SJCRH30 (cell line): ENCODE measurements around the gene GRM2. TPM values are rescaled to one million over a fixed set of nuclear protein-coding genes. Genes with fewer than 3 reads are reported as not detected.
"Not testable (repeated sequence)": the region's sequence is repeated elsewhere in the genome, so short reads cannot be mapped to it uniquely, and the experiment has no call there.

Source experiments
- DNase-seq, 2 experiments: peaks; one replicate each; pipeline ENCODE4 v3.0.0-alpha.2; 2015 to 2020
- H3K27ac ChIP-seq: fragments of 250-450 bp; sonication (Bioruptor Pico); 2 replicates; pipeline ENCODE4 v1.5.1; 2020; ENCODE audit warnings: mild to moderate bottlenecking, moderate library complexity
- H3K27me3 ChIP-seq: fragments of 250-450 bp; sonication (Bioruptor Pico); 2 replicates; pipeline ENCODE4 v1.5.1; 2020; ENCODE audit warnings: mild to moderate bottlenecking, moderate library complexity
- H3K36me3 ChIP-seq: fragments of 250-450 bp; sonication (Bioruptor Pico); 2 replicates; pipeline ENCODE4 v1.5.1; 2020; ENCODE audit warnings: mild to moderate bottlenecking, moderate library complexity
- H3K4me1 ChIP-seq: fragments of 250-450 bp; sonication (Bioruptor Pico); 2 replicates; pipeline ENCODE4 v1.5.1; 2020; ENCODE audit warnings: mild to moderate bottlenecking, moderate library complexity
- H3K4me3 ChIP-seq: fragments of 250-450 bp; sonication (Bioruptor Pico); 2 replicates; pipeline ENCODE4 v1.5.1; 2020; ENCODE audit warnings: mild to moderate bottlenecking, moderate library complexity
- H3K9me3 ChIP-seq: fragments of 250-450 bp; sonication (Bioruptor Pico); replicated peaks from 2 replicates; pipeline ENCODE4 v1.5.1; 2020; ENCODE audit warnings: mild to moderate bottlenecking, moderate library complexity
- total RNA-seq: library from RNA; depleted of rRNA; stranded (reverse); fragments of >200 nt; shearing (Covaris generic); gene quantifications from 2 replicates; pipeline ENCODE4 v1.2.3, GENCODE V29; 2014; rRNA removed

The GRM2 gene
- total RNA-seq, 1 experiment from 2014 or later, result 0.16 TPM

- H3K36me3 ChIP-seq, result no peaks in the 10 kb centered on the region
- H3K9me3 ChIP-seq, result peaks cover 10% of the 10 kb centered on the region
- DNase-seq, result no peak
- H3K4me1 ChIP-seq, result no peaks in the 10 kb centered on the region
- H3K27me3 ChIP-seq, result no peaks in the 10 kb centered on the region
- H3K27ac ChIP-seq, result no peak overlapping the region
- H3K4me3 ChIP-seq, result no peak overlapping the region
Measured at GRCh38 chr3:51747840-51748239, 41.0 kb downstream of the GRM2 start.

GRCh38 chr3:51748327-51748726 lies 41.5 kb downstream of the GRM2 start:
- H3K4me3 ChIP-seq, result no peak overlapping the region
- no peak for DNase-seq
- H3K9me3 ChIP-seq, result peaks cover 10% of the 10 kb centered on the region
- H3K27ac ChIP-seq, result no peak overlapping the region
- H3K36me3 ChIP-seq, result no peaks in the 10 kb centered on the region
- no peaks in the 10 kb centered on the region for H3K27me3 ChIP-seq
- no peaks in the 10 kb centered on the region for H3K4me1 ChIP-seq

- Histone ChIP-seq H3K4me1 (no peaks in the 10 kb centered on the region), H3K9me3 (peaks cover 10% of the 10 kb centered on the region), H3K4me3 (no peak overlapping the region), H3K36me3 (no peaks in the 10 kb centered on the region), H3K27ac (no peak overlapping the region), H3K27me3 (no peaks in the 10 kb centered on the region)
- DNase-seq, result no peak
Measured at GRCh38 chr3:51750878-51751277, 44.0 kb downstream of the GRM2 start.

GRCh38 chr3:51751287-51751686 lies 44.4 kb downstream of the GRM2 start:
- Histone ChIP-seq H3K36me3 (no peaks in the 10 kb centered on the region), H3K4me3 (no peak overlapping the region), H3K9me3 (peaks cover 10% of the 10 kb centered on the region), H3K27me3 (no peaks in the 10 kb centered on the region), H3K4me1 (no peaks in the 10 kb centered on the region), H3K27ac (no peak overlapping the region)
- DNase-seq, result no peak

GRCh38 chr3:51753763-51754750 lies 47.2 kb downstream of the GRM2 start:
- DNase-seq, result not testable (repeated sequence)

GRCh38 chr3:51759203-51759602 lies 52.3 kb downstream of the GRM2 start:
- H3K4me1 ChIP-seq, result no peaks in the 10 kb centered on the region
- H3K9me3 ChIP-seq, result no peaks in the 10 kb centered on the region
- no peaks in the 10 kb centered on the region for H3K27me3 ChIP-seq
- no peaks in the 10 kb centered on the region for H3K36me3 ChIP-seq
- no peak overlapping the region for H3K4me3 ChIP-seq
- DNase-seq, result no peak
- no peak overlapping the region for H3K27ac ChIP-seq

More at GRCh38 chr3:51753763-51754750, 47.2 kb downstream of the GRM2 start:
- H3K4me3 ChIP-seq, H3K4me1 ChIP-seq, H3K9me3 ChIP-seq, H3K36me3 ChIP-seq, H3K27ac ChIP-seq, H3K27me3 ChIP-seq: not testable (repeated sequence)

Other genes starting within 250 kb of the GRM2 start
- gene DCAF1, start 207.1 kb upstream of the GRM2 start, total RNA-seq, result 35.4 and 37.9 TPM in 2 replicates
- 25.6 and 29.5 TPM in 2 replicates for gene RAD54L2, start 168.3 kb upstream of the GRM2 start, total RNA-seq
- 34.7 and 35.0 TPM in 2 replicates for gene TEX264, start 35.8 kb upstream of the GRM2 start, total RNA-seq
- not detected in 2 replicates for gene IQCF6, start 72.2 kb downstream of the GRM2 start, total RNA-seq
- not detected in 2 replicates for gene IQCF2, start 154.5 kb downstream of the GRM2 start, total RNA-seq
- gene IQCF5, start 168.5 kb downstream of the GRM2 start, total RNA-seq, result not detected in 2 replicates
- gene IQCF1, start 196.3 kb downstream of the GRM2 start, total RNA-seq, result not detected in 2 replicates
- 31.7 and 42.1 TPM in 2 replicates for gene RRP9, start 234.8 kb downstream of the GRM2 start, total RNA-seq
- gene PARP3, start 235.3 kb downstream of the GRM2 start, total RNA-seq, result 8.7 and 9.5 TPM in 2 replicates
- gene GPR62, start 248.3 kb downstream of the GRM2 start, total RNA-seq, result not detected in 2 replicates